Muscle layer of duodenum (tissue), 2 donors: ENCODE results near the gene DLL4.

Experiments used
- H3K27ac ChIP-seq: one replicate; pipeline ENCODE4 v1.7.0; 2013; ENCODE audit warnings: mild to moderate bottlenecking, low read length
- H3K27me3 ChIP-seq: one replicate; pipeline ENCODE4 v1.7.0; 2013; ENCODE audit warnings: low read depth, mild to moderate bottlenecking, control low read depth, low read length
- H3K36me3 ChIP-seq, 2 donors: one replicate each; pipeline ENCODE4 v1.7.0; 2013; ENCODE audit warnings: low read length in 2 of 2, control low read depth in 1 of 2, mild to moderate bottlenecking in 1 of 2; ENCODE audit not compliant: insufficient read depth in 2 of 2, control insufficient read depth in 1 of 2
- H3K4me1 ChIP-seq, 2 donors: one replicate each; pipeline ENCODE4 v1.7.0; 2013; ENCODE audit warnings: low read length in 2 of 2, mild to moderate bottlenecking in 2 of 2, control low read depth in 1 of 2, moderate library complexity in 1 of 2; ENCODE audit not compliant: insufficient read depth in 2 of 2, control insufficient read depth in 1 of 2
- H3K4me3 ChIP-seq, 2 donors: one replicate each; pipeline ENCODE4 v1.7.0; 2013; ENCODE audit warnings: low read length in 2 of 2, low read depth in 1 of 2, mild to moderate bottlenecking in 1 of 2
- H3K9me3 ChIP-seq, 2 donors: one replicate each; pipeline ENCODE4 v1.7.0; 2013; ENCODE audit warnings: low read length in 2 of 2, control low read depth in 1 of 2, mild to moderate bottlenecking in 1 of 2; ENCODE audit not compliant: control insufficient read depth in 1 of 2
- donor health status: healthy.

Gene DLL4

DNA sequence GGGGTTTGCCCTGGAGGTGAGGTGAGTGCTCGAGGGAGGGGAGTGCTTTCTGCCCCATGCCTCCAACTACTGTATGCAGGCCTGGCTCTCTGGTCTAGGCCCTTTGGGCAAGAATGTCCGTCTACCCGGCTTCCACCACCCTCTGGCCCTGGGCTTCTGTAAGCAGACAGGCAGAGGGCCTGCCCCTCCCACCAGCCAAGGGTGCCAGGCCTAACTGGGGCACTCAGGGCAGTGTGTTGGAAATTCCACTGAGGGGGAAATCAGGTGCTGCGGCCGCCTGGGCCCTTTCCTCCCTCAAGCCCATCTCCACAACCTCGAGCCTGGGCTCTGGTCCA is 9.4 kb downstream of the DLL4 start:
- H3K9me3 ChIP-seq, result no peaks in the 10 kb centered on the region
- H3K27me3 ChIP-seq, result no peaks in the 10 kb centered on the region
- H3K27ac ChIP-seq, result no peak overlapping the region
- H3K4me1 ChIP-seq, result peaks cover 8 to 16% of the 10 kb centered on the region in 2 donors
- H3K4me3 ChIP-seq, result no peak overlapping the region
- no peaks in the 10 kb centered on the region for H3K36me3 ChIP-seq

GRCh38 chr15:40940296-40940801 is 11.2 kb downstream of the DLL4 start:
- no peaks in the 10 kb centered on the region for H3K9me3 ChIP-seq
- H3K27ac ChIP-seq, result no peak overlapping the region
- peaks cover 8 to 16% of the 10 kb centered on the region in 2 donors for H3K4me1 ChIP-seq
- no peaks in the 10 kb centered on the region for H3K27me3 ChIP-seq
- peak overlapping the region in 1 of 2 donors; percentile 61 for H3K4me3 ChIP-seq
- no peaks in the 10 kb centered on the region for H3K36me3 ChIP-seq

- H3K9me3 ChIP-seq, result no peaks in the 10 kb centered on the region
- peaks cover 8 to 16% of the 10 kb centered on the region in 2 donors for H3K4me1 ChIP-seq
- H3K4me3 ChIP-seq, result peak overlapping the region; percentile 42 to 61
- H3K27me3 ChIP-seq, result no peaks in the 10 kb centered on the region
- H3K27ac ChIP-seq, result peak overlapping the region; percentile 61
- H3K36me3 ChIP-seq, result no peaks in the 10 kb centered on the region
Measured at GRCh38 chr15:40941068-40941527, 12.0 kb downstream of the DLL4 start.

DNA sequence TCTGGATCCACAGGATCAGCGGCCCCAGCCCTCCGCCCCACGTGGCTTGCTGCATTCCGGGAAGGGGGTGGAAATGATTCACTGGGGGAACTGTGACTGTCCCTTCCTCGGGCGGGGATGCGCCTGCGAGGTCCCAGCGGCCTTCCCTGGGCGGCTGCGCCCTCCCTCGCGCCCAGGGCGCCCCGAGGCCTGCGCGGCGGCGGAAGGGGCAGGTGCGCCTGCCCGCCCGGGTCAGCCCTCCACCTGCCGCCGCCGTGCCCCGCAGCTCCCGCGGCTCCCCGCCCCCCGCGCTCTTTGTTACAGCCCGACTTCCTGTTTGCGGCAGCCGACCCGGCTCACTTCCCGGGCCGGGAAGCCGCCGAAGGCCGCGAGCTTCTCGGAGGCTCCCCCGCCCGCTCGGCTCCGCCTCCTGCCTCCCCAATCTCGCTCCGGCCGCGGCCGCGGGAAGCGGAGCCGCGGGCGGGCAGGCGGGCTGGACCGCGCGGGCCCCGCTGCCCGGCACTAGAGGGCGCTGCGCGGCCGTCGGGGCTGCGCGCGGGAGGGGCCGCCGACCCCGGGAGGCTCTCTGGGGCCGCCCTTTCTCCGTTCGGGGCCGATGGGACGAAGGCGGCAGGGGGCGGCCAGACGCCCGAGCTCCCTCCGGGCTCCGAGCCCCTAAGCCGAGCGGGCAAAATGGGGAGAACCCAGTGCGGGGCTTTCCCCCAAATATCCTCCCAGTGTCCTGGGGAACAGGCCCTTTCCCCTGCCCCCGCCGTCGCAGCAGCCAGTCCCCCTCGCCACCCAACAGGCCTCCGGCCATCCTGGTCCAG is 12.6 kb downstream of the DLL4 start:
- no peaks in the 10 kb centered on the region for H3K9me3 ChIP-seq
- H3K4me1 ChIP-seq, result peaks cover 8 to 16% of the 10 kb centered on the region in 2 donors
- H3K27ac ChIP-seq, result peak overlapping the region; percentile 61
- H3K4me3 ChIP-seq, result peak overlapping the region; percentile 61
- H3K27me3 ChIP-seq, result no peaks in the 10 kb centered on the region
- no peaks in the 10 kb centered on the region for H3K36me3 ChIP-seq

DNA sequence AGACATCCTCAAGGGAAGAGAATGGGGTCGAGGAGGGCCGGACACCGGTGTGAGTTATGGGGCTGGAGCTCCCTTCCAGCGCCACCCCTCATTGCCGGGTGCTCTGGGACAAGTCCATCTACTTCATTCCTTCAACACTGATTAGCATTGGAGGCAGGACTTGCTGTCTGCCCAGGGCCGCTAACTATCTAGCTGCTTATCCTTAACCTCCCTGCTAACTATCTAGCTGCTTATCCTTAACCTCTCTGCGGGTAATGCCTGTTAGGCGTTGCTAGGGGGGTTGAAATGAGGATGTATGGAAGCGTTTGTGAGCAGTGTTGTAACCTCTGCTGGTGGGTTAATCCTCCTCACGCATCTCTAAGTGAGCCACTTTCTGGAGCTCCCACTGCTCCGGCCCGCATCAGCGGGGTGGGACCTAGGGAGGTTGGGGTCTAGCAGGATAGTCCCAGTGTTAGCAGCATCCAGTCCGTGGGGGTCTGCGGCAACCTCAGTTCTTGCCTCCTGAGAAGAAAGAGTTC is 13.3 kb downstream of the DLL4 start:
- Histone ChIP-seq H3K36me3 (no peaks in the 10 kb centered on the region), H3K27me3 (no peaks in the 10 kb centered on the region), H3K4me1 (peaks cover 8 to 16% of the 10 kb centered on the region in 2 donors), H3K4me3 (peak overlapping the region; percentile 61), H3K9me3 (no peaks in the 10 kb centered on the region), H3K27ac (peak overlapping the region; percentile 45)

DNA sequence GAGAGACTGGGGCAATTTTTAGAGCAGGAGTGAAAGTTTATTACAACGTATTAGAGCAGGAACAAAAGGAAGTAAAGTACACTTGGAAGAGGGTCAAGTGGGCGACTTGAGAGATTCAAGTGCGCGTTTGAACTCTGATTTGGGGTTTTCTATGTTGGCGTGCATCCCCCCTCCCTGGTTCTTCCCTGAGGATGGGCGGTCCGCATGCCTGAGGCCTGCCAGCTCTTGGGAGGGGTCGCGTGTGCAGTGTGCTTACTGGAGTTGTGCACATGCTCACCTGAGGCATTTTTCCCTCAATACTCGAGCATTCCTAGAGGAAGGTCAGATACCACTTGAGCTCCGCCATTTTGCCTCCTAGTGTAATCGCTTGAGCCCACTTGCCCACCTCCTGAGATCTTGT is 13.7 kb downstream of the DLL4 start:
- H3K27me3 ChIP-seq, result no peaks in the 10 kb centered on the region
- H3K4me1 ChIP-seq, result peaks cover 8 to 16% of the 10 kb centered on the region in 2 donors
- H3K36me3 ChIP-seq, result no peaks in the 10 kb centered on the region
- H3K27ac ChIP-seq, result no peak overlapping the region
- H3K9me3 ChIP-seq, result no peaks in the 10 kb centered on the region
- peak overlapping the region in 1 of 2 donors; percentile 61 for H3K4me3 ChIP-seq

DNA sequence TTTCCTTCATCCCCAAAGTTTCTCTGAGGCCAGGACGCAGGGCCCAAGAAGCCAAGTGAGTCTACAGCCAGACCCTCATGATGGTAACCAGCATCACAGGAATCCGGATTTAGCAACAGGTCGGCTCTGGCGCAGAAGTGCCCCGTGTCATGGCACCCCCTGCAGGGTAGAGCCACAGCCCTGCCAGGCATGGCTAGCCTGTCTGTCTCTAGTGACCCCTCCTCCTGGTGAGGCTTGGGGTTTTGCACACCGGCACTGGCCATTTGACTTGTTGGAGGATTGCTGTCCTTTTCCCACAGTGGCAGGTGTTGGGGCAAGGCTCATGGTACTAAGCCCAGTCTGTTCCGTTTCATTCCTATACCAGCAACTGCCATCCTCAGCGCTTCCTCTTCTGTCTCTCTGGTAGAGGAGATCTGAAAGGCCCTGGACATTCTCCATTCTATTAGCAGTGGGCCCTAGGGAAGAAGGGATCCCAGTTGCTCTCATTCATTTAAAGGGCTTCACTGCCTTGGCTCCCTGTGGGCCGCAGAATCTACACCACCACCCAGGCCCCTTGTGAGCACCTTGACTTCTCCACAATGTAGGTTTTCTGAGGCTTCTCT is 14.7 kb downstream of the DLL4 start:
- Histone ChIP-seq H3K27me3 (no peaks in the 10 kb centered on the region), H3K4me3 (no peak overlapping the region), H3K9me3 (no peaks in the 10 kb centered on the region), H3K27ac (no peak overlapping the region), H3K4me1 (peaks cover 8 to 16% of the 10 kb centered on the region in 2 donors), H3K36me3 (no peaks in the 10 kb centered on the region)

DNA sequence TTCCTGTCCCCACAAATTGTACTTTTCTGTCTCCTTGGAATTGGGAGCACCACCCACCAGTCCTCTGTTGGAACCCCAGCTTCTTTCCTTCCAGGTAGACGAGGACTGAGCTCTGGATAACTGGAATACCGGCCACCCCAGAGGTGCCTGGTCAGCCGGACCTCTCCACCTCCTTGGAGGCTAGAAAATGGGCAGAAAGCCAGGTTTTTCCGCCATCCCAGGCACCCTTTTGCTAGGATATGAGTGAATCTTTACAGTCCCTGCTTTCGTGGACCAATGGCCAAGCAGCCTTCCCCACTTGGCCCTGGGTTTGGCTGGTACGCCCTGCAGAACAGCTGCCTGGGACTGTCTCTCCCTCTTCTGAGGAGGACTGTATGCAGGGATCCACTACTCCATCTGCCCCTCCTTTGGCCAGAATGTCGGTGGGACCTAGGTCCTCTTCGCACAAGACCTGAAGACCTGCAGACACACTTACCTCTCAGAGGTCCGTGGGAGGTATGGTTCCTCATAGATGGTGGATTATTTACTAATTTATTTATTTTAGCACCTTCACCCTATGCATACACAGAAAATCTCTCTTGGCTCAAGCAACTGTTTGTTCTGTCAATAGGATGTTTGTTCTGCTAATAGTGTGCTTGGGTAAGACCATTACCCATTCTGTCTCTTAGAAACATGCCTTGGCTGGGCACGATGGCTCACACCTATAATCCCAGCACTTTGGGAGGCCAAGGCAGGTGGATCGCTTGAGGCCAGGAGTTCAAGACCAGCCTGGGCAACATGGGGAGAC is 15.6 kb downstream of the DLL4 start:
- Histone ChIP-seq H3K4me3 (no peak overlapping the region), H3K27ac (no peak overlapping the region), H3K36me3 (no peaks in the 10 kb centered on the region), H3K4me1 (peaks cover 8 to 16% of the 10 kb centered on the region in 2 donors), H3K9me3 (no peaks in the 10 kb centered on the region), H3K27me3 (no peaks in the 10 kb centered on the region)

DNA sequence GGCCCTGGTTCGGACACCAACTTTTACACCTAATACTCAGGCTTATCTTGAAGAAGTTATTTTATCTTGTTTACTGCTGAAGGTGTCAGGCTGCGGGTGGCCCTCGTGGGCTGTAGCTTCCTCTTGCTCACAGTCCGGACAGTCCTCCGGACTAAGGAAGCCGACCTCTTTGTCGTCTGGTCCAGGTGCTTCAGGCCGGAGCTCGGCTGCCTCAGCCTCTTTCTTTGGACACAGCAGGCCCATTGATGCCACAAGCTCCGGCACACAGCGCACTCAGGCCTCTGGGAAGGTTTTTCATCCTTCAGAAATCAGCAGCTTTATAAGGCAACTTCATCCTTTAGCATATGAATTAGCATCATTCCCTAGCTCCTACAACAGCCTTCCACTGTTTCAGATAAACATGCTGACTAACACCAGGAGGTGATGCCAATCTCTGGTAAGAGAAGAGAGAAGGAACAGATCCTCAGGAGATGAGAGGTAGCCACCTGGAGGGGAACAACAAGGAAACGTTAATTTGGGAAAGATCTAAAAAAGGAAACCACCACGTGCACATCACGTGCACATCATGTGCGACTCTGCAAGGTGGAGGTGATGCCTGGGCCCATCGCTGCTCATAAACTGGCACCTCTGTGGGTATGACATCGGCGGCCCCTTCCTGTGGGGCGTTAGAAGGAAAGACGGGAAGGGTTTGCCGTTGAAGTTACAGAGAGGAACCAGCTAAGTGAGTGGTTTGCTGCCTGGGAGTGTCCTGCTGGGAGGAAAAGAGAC is 19.8 kb downstream of the DLL4 start:
- no peaks in the 10 kb centered on the region for H3K36me3 ChIP-seq
- no peaks in the 10 kb centered on the region for H3K27me3 ChIP-seq
- H3K4me3 ChIP-seq, result no peak overlapping the region
- H3K9me3 ChIP-seq, result no peaks in the 10 kb centered on the region
- peaks cover 2 to 10% of the 10 kb centered on the region in 2 donors for H3K4me1 ChIP-seq
- H3K27ac ChIP-seq, result no peak overlapping the region

DNA sequence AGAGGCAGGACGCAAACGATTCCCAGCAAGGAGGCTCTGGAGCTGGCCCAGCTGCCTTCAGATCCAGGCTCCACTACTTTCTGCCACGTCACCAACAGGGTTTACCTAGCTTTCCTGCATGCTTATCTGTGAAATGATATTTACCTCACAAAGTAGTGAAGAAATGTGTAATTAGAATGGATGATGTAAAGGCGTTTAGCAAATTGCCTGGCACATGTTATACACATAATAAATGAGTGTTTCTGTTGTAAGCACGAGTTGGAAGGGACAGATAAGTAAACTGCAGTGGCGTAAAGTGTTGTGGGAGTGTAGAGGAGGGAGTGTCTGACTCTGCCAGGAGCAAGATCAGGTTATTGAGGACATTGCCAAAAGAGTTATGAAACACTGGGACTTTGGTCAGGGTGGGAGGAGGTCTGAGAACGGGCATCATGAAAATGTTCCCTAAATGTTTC is 20.6 kb downstream of the DLL4 start:
- Histone ChIP-seq H3K36me3 (no peaks in the 10 kb centered on the region), H3K9me3 (no peaks in the 10 kb centered on the region), H3K4me1 (peaks cover 4 to 12% of the 10 kb centered on the region in 2 donors), H3K4me3 (no peak overlapping the region), H3K27ac (no peak overlapping the region), H3K27me3 (no peaks in the 10 kb centered on the region)
